MM.1S (cell line): ENCODE results near the gene CCDC77.

Source experiments
- EZH2phosphoT487 ChIP-seq: fragments of 300-600 bp; sonication (generic); IDR thresholded peaks from 2 replicates; pipeline ENCODE4 v1.6.1; 2018; ENCODE audit warnings: antibody characterized with exemption, low read length
- TF ChIP-seq, protein P1 (sequence below): fragments of 300-600 bp; sonication (generic); IDR thresholded peaks from 2 replicates; pipeline ENCODE4 v1.5.1; 2016; ENCODE audit warnings: antibody characterized with exemption, low read length, mixed read lengths

DNA sequence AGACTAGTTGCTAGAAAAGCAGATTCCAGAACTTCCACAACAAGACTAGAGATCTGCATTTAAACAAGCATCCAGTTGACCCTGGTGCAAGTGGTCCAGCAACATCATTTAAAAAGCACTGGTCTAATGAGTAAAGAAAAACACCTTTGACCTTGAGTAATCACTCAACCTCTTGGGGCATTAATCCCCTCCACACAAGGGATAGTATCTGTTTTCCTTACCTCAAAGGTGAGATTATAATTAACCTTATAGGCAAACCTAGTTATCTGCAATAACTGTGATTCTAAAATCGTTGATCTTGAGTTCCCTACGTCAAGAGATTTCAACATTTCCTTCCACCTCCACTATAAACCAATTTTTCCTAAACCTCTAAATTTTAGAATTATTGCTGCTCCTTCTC lies 13.4 kb upstream of the CCDC77 start:
- TF ChIP-seq, protein P1, sequence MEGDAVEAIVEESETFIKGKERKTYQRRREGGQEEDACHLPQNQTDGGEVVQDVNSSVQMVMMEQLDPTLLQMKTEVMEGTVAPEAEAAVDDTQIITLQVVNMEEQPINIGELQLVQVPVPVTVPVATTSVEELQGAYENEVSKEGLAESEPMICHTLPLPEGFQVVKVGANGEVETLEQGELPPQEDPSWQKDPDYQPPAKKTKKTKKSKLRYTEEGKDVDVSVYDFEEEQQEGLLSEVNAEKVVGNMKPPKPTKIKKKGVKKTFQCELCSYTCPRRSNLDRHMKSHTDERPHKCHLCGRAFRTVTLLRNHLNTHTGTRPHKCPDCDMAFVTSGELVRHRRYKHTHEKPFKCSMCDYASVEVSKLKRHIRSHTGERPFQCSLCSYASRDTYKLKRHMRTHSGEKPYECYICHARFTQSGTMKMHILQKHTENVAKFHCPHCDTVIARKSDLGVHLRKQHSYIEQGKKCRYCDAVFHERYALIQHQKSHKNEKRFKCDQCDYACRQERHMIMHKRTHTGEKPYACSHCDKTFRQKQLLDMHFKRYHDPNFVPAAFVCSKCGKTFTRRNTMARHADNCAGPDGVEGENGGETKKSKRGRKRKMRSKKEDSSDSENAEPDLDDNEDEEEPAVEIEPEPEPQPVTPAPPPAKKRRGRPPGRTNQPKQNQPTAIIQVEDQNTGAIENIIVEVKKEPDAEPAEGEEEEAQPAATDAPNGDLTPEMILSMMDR = no peak
- TF ChIP-seq EZH2phosphoT487 = no peak
